ENCODE measurements around the gene PTPRB.

- TF ChIP-seq POLR2A (IDR thresholded peaks at IDR 0.05) (no peak), POLR2AphosphoS5 (IDR thresholded peaks at IDR 0.05) (no peak)
- TF ChIP-seq, protein P1, sequence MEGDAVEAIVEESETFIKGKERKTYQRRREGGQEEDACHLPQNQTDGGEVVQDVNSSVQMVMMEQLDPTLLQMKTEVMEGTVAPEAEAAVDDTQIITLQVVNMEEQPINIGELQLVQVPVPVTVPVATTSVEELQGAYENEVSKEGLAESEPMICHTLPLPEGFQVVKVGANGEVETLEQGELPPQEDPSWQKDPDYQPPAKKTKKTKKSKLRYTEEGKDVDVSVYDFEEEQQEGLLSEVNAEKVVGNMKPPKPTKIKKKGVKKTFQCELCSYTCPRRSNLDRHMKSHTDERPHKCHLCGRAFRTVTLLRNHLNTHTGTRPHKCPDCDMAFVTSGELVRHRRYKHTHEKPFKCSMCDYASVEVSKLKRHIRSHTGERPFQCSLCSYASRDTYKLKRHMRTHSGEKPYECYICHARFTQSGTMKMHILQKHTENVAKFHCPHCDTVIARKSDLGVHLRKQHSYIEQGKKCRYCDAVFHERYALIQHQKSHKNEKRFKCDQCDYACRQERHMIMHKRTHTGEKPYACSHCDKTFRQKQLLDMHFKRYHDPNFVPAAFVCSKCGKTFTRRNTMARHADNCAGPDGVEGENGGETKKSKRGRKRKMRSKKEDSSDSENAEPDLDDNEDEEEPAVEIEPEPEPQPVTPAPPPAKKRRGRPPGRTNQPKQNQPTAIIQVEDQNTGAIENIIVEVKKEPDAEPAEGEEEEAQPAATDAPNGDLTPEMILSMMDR (IDR thresholded peaks at IDR 0.05): no peak
These were observed at the start of gene PTPRB for GRCh38 chr12:70637303-70638085.
